NCI-H226 (cell line): ENCODE data around the gene DCAKD.
A peak's percentile ranks its signal among the peaks of the same experiment; 100 is the strongest.
"Not testable (repeated sequence)": the region's sequence is repeated elsewhere in the genome, so short reads cannot be mapped to it uniquely, and the experiment has no call there.

Experiments
- DNase-seq: peaks from one replicate; pipeline ENCODE4 v3.0.0-alpha.2; 2015

The DCAKD gene

DNA sequence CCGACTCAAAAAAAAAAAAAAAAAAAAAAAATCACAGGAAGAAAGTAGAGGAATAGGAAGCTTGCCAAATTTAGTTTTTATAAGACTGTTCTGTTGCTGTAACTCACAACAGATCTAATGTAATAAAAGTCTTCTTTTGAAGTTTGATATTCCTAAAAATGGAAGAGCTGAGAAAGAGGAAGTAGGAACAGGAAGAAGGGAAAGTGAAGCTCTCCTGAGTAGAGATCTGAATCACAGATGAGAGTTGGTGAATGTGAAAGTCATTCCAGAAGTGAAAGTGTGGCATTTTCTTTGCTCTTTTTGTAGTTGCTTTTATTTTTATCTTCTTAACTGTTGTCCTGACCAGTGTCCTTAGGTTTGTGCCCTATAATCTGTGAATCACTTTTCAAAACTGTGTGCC is 11.8 kb upstream of the DCAKD start:
- no peak for DNase-seq

- DNase-seq, result no peak
Measured at GRCh38 chr17:45061606-45062205, 10.3 kb upstream of the DCAKD start.

GRCh38 chr17:45060797-45061605 is 9.6 kb upstream of the DCAKD start, which contains the start of gene NMT1:
TSS of gene NMT1 (plus strand) at chr17:45061317. CDS start at chr17:45061330, 13 bp downstream.
- peak; percentile 99 for DNase-seq

GRCh38 chr17:45060382-45060796 is 9.0 kb upstream of the DCAKD start:
- no peak for DNase-seq

DNA sequence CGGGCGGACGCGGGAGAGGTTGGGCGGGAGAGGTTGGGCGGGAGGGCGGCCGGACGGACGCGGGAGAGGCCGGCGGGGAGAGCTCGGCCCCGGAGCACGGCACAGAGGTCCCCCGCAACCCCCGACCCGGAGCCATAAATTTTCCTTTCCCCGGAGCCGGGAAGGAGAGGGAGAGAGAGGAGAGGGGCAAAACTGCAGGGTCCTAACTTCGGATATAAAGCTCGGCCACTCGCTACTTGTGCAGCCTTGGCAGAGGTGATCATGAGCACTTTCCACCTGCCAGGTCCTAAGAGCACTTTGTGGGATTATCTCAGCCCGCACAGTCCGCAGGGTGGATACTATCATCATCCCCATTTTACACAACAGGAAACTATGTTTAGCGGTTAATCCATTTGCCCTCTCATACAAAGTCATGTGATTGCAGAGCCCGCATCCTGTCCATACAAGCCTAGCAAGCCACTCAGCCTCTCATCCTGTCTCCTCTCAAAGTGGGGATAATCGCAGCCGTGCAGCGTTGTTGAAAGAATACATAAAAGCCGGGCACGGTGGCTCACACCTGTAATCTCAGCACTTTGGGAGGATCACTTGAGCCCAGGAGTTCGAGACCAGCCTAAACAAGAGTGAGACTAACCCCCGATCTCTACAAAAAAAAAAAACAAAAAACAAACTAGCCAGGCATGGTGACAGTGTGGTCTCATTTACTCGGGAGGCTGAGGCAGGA is 780 bp upstream of the DCAKD start:
- DNase-seq, result no peak

DNA sequence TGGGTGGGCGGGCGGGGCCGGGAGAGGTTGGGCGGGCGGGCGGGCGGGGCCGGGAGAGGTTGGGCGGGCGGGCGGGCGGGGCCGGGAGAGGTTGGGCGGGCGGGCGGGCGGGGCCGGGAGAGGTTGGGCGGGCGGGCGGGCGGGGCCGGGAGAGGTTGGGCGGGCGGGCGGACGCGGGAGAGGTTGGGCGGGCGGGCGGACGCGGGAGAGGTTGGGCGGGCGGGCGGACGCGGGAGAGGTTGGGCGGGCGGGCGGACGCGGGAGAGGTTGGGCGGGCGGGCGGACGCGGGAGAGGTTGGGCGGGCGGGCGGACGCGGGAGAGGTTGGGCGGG is 254 bp upstream of the DCAKD start:
- DNase-seq, result not testable (repeated sequence)

GRCh38 chr17:45050481-45051059 is 862 bp downstream of the DCAKD start:
- DNase-seq, result no peak

GRCh38 chr17:45048795-45049563 is 2.5 kb downstream of the DCAKD start:
- no peak for DNase-seq

- no peak for DNase-seq
Measured at GRCh38 chr17:45046537-45047125, 4.8 kb downstream of the DCAKD start.

DNA sequence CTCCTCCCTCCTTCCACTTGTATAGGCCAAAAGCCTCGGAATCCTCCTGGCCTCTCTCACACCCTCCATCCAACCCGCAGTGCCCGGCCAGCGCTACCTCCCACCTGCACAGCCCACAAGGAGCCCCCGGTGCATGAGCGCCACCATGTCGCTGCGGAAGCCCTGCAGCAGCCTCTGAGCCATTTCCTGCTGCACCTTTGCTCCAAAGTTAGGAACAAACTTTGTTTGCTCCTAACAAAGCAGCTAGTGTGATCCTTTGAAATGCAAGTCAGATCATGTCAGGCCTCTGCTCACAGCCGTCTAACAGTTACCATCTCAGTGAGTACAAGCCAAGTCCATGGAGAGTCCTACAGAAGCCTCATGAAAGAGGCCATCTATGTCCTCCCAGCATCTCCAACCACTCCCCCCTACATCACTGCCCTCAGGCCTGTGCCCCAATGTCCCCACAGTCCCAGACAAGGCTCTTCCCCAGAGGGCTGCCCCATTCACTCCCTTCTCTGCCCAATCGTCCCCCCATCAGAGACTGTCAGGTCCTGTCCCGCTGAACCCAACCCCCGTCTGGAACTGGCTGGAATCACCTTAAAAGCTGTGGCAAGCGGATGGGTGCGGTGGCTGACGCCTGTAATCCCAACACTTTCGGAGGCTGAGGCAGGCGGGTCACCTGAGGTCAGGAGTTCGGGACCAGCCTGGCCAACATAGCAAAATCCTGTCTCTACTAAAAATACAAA is 7.5 kb downstream of the DCAKD start:
- no peak for DNase-seq

GRCh38 chr17:45042346-45043120 is 8.9 kb downstream of the DCAKD start:
- no peak for DNase-seq

DNA sequence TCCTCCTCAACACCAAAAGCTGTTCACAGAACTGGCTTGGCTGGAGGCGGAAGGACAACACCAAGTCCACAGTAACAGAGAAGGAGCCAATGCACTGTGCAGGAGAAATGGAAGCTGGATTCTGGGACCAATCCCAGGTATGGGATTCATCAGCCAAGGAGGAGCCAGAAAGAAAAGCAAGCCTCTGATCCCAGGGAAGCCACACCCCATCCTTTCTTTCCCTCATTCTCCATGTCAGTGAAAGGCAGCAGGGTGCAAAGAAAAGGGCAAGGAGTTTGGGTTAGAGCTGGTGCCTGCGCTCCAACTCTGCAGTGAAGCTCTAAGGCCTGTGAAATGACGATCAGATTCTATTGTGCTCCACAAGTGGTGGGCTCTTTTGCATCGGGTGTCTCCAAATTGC is 11.0 kb downstream of the DCAKD start:
- DNase-seq, result peak; percentile 32

DNA sequence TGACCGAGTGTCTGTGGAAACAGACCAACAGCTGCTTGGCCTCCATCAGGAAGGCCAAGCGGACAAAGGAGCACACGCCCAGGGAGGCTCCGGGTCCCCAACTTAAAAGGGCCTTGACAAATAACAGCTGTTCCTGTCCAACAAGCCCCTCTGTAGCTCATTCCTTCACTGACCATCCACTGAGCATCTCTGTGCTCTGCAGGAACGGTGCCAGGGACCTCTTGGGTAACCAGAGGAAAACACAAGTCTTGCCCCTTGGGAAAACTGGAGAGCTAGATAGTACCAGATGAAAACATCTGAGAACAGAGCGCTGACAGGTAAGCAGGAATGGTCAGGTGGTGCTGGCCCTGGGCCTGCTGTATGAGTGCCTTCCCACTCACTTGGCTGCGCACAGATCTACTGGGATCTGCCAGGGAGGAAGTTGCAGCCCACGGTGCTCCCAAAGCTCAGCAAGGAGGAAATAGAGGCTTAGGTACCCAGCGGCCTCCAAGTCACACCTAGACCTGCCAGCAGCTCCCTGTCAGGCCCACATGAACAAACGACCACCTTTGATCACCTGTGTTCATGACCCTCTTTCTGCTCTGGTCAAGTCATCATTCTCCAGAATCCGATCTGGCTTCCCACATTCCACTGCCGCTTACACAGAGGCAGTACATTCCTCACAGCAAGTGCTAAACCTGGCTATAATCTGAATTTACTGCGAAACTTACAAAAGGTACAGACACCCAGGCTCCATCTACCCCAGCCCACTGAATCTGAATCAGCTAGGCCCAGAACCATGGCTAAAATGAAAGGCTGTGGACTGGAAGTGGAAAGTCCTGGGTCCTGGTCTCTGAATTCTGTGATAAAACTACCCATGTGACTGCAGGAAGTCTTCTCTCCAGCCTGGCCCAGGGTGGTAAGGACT is 12.5 kb downstream of the DCAKD start:
- DNase-seq, result no peak

DNA sequence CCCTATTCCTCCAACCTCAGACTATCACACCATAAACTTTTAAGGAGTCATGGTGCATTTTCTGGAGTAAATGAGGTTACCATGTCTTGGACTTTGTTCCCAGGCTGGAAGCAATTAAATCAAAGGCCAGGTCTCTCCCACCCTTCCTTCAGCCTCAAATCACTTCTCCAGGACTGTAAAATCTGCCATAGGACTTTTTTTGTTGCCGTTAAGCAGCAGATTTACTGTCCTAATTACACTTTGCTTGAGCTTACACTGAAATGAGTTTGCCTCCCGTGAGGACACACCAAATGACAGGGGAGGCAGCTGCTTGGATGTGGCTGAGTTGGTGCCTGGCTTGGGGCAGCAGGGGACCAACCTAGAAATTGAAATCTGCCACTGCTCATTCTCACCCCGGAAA is 14.7 kb downstream of the DCAKD start:
- no peak for DNase-seq

GRCh38 chr17:45035848-45036247 is 15.6 kb downstream of the DCAKD start:
- no peak for DNase-seq

GRCh38 chr17:45034599-45034998 is 16.8 kb downstream of the DCAKD start:
- no peak for DNase-seq

- no peak for DNase-seq
Measured at GRCh38 chr17:45032174-45032541, 19.3 kb downstream of the DCAKD start.

GRCh38 chr17:45031231-45032173 is 19.9 kb downstream of the DCAKD start:
- no peak for DNase-seq

DNA sequence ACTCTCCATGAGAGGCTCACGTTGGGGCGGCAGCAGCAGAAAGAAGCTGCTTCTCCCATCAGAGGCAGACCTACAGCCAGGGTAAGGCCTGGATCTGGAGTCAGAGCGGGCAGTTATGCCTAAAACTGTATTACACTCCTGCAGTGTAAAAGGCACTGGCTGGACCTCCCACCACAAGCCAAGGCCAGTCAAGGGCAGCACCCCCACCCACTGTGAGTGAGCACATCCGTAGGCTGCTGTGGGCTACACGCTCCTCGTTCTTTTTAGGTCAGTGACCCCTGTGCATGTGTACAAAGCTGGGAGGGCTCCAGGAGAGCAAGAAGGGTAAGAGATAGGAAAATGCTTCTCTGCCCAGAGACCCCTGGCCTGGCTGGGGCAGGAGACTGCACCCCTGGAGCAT is 20.7 kb downstream of the DCAKD start:
- no peak for DNase-seq
